Kidney (tissue), 14 donors: Measurements from ENCODE around the gene NRG3. TPM values are rescaled to one million over a fixed set of nuclear protein-coding genes. Genes with fewer than 3 reads are reported as not detected.

Experiments
- DNase-seq, 5 donors: peaks; one replicate each; pipeline ENCODE4 v3.0.0-alpha.2; 2013 to 2020
- FAIRE-seq: peaks from 2 replicates; lab custom pipeline; 2012; peaks lifted over from hg19 to GRCh38; lab: Jason Lieb, UNC
- H3K27ac ChIP-seq, 2 donors: one replicate each; pipeline ENCODE4 v1.7.0; 2013; ENCODE audit warnings: low read depth in 2 of 2, low read length in 2 of 2, inconsistent platforms in 1 of 2
- H3K27me3 ChIP-seq: one replicate; pipeline ENCODE4 v1.7.1; 2013; ENCODE audit warnings: low read length, inconsistent platforms; ENCODE audit not compliant: control insufficient read depth, insufficient read depth
- H3K36me3 ChIP-seq, 3 donors: one replicate each; pipeline versions ENCODE4 v1.7.0 to v1.7.1; 2013; ENCODE audit warnings: low read length in 3 of 3, control low read depth in 1 of 3, inconsistent platforms in 1 of 3; ENCODE audit not compliant: insufficient read depth in 3 of 3, control insufficient read depth in 2 of 3
- H3K4me1 ChIP-seq, 3 donors: one replicate each; pipeline versions ENCODE4 v1.7.0 to v1.7.1; 2013; ENCODE audit warnings: low read length in 3 of 3, inconsistent platforms in 1 of 3, low read depth in 1 of 3; ENCODE audit not compliant: control insufficient read depth in 2 of 3, insufficient read depth in 2 of 3
- H3K4me3 ChIP-seq, 3 donors: one replicate each; pipeline versions ENCODE4 v1.7.0 to v1.8.1; 2013; ENCODE audit warnings: low read length in 3 of 3, control low read depth in 1 of 3, inconsistent platforms in 1 of 3
- H3K9ac ChIP-seq, 3 donors: one replicate each; pipeline versions ENCODE4 v1.7.0 to v1.7.1; 2013; ENCODE audit warnings: low read length in 3 of 3, control low read depth in 1 of 3, inconsistent platforms in 1 of 3
- H3K9me3 ChIP-seq, 3 donors: one replicate each; pipeline versions ENCODE4 v1.7.0 to v1.7.1; 2013; ENCODE audit warnings: low read length in 3 of 3, control low read depth in 1 of 3, inconsistent platforms in 1 of 3; ENCODE audit not compliant: control insufficient read depth in 2 of 3, insufficient read depth in 1 of 3
- CTCF ChIP-seq: IDR thresholded peaks from 3 replicates; pipeline ENCODE4 v1.5.1; 2012; ENCODE audit warnings: mild to moderate bottlenecking, moderate library complexity, borderline replicate concordance; ENCODE audit not compliant: insufficient read depth; ENCODE audit errors: extremely low read depth
- intact Hi-C: fragments of 100-400 bp; cut with DNase I; formaldehyde crosslinking; loops from one replicate; pipeline ENCODE4 v1.11.1; 2022
- polyA plus RNA-seq: library from polyadenylated mRNA; stranded (reverse); fragments of 350-450 nt; fragmentation: Illumina TruSeq; extraction: RNeasy Lipid Tissue Mini Kit (QIAGEN cat#74804); gene quantifications from one replicate; pipeline ENCODE4 v1.2.3, GENCODE V29; 2014; ENCODE audit warnings: low read depth, low replicate concordance; ENCODE audit not compliant: insufficient read depth
- total RNA-seq: library from RNA; stranded (reverse); fragmentation: NEBNext Ultra II Directional; extraction: Animal tissue kit (Norgen Biotek cat#: 25700); gene quantifications from one replicate; pipeline ENCODE4 v1.2.1, GENCODE V29; 2021
- donor health status: control.
- donor health status: control.
- donor health status: control.
- donor health status: control.
- donor health status: control.
- donor health status: DM: yes; HTN: yes; CAD: no.
- donor health status: Normal renal cell carcinoma (clear cell type).

Gene NRG3
- total and polyA plus RNA-seq, 2 donors from 2014 or later: 0.62 to 5.4 TPM

GRCh38 chr10:82452676-82453075 is 577.7 kb downstream of the NRG3 start:
- DNase-seq (no peak), FAIRE-seq (no peak)
- H3K4me3 ChIP-seq: no peak overlapping the region
- intact Hi-C loops: no loop called here
- H3K36me3 ChIP-seq: no peaks in the 10 kb centered on the region
- no peaks in the 10 kb centered on the region for H3K27me3 ChIP-seq
- no peaks in the 10 kb centered on the region for H3K4me1 ChIP-seq
- H3K27ac ChIP-seq: no peak overlapping the region
- no peak for TF ChIP-seq CTCF
- no peaks in the 10 kb centered on the region for H3K9me3 ChIP-seq
- no peak overlapping the region for H3K9ac ChIP-seq

GRCh38 chr10:82453678-82454293 is 578.8 kb downstream of the NRG3 start:
- no peak overlapping the region for H3K9ac ChIP-seq
- no peak for FAIRE-seq
- intact Hi-C loops: no loop called here

GRCh38 chr10:82462910-82463551 is 588.0 kb downstream of the NRG3 start:
- H3K9ac ChIP-seq: no peak overlapping the region
- intact Hi-C loops: no loop called here
- H3K4me1 ChIP-seq: no peaks in the 10 kb centered on the region
- no peak overlapping the region for H3K27ac ChIP-seq
- FAIRE-seq (no peak), DNase-seq (no peak)
- no peaks in the 10 kb centered on the region for H3K27me3 ChIP-seq
- no peak overlapping the region for H3K4me3 ChIP-seq
- TF ChIP-seq CTCF: no peak
- no peaks in the 10 kb centered on the region for H3K9me3 ChIP-seq
- H3K36me3 ChIP-seq: no peaks in the 10 kb centered on the region

More at GRCh38 chr10:82453678-82454293, 578.8 kb downstream of the NRG3 start:
- Histone ChIP-seq H3K4me1 (no peaks in the 10 kb centered on the region), H3K27me3 (no peaks in the 10 kb centered on the region), H3K27ac (no peak overlapping the region), H3K36me3 (no peaks in the 10 kb centered on the region), H3K9me3 (no peaks in the 10 kb centered on the region), H3K4me3 (no peak overlapping the region)
- DNase-seq: no peak
- TF ChIP-seq CTCF: no peak

DNA sequence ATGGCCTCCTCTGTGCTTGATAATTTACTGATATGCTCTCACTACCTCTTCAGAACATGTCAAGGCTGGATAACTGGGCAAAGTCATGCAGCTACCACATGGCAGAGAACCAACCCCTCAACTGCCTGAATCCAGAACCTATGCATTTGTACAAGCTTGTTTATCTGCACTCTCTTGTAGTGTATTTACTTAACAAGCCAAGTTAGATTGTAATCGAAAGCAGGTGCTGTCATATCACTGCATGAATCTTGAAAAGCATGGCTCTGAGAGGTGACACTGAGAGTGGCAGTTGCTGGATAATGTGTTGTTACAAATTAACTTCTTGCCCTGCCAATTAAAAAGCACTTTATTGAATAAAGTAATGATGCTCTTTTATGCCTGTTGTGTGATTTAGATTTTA is 588.6 kb downstream of the NRG3 start:
- Histone ChIP-seq H3K9me3 (no peaks in the 10 kb centered on the region), H3K27me3 (no peaks in the 10 kb centered on the region), H3K9ac (no peak overlapping the region), H3K27ac (no peak overlapping the region), H3K4me3 (no peak overlapping the region), H3K4me1 (no peaks in the 10 kb centered on the region), H3K36me3 (no peaks in the 10 kb centered on the region)
- no peak for TF ChIP-seq CTCF
- no peak for DNase-seq
- intact Hi-C loops: no loop called here
- no peak for FAIRE-seq
